Upper lobe of right lung (tissue), 1 donor: ENCODE results near the gene C16orf54. TPM values are rescaled to one million over a fixed set of nuclear protein-coding genes. Genes with fewer than 3 reads are reported as not detected.
"Not testable (repeated sequence)": the region's sequence is repeated elsewhere in the genome, so short reads cannot be mapped to it uniquely, and the experiment has no call there.

ENCODE experiments used
- ATAC-seq: fragments of 200-7000 bp; cut with Tn5 transposase; one replicate; pipeline ENCODE4 v1.9.1; 2020; ENCODE audit warnings: mild to moderate bottlenecking, moderate library complexity
- DNase-seq: peaks from one replicate; pipeline ENCODE4 v3.0.0-alpha.2; 2020
- H3K27ac ChIP-seq: fragments of 200-600 bp; one replicate; pipeline ENCODE4 v1.8.0; 2022
- H3K27me3 ChIP-seq: fragments of 200-600 bp; one replicate; pipeline ENCODE4 v1.8.0; 2022; ENCODE audit warnings: mild to moderate bottlenecking
- H3K36me3 ChIP-seq: fragments of 200-600 bp; one replicate; pipeline ENCODE4 v1.8.0; 2022
- H3K4me1 ChIP-seq: fragments of 200-600 bp; one replicate; pipeline ENCODE4 v1.8.0; 2022
- H3K4me3 ChIP-seq: fragments of 200-600 bp; one replicate; pipeline ENCODE4 v1.8.0; 2022; ENCODE audit warnings: mild to moderate bottlenecking
- H3K9me3 ChIP-seq: fragments of 200-600 bp; one replicate; pipeline ENCODE4 v1.8.0; 2022
- intact Hi-C: fragments of 100-400 bp; cut with DNase I; formaldehyde crosslinking; loops from one replicate; pipeline ENCODE4 v1.11.0; 2022
- long read RNA-seq: library from polyadenylated mRNA; unstranded; transcript quantifications from one replicate; pipeline ENCODE4 v2.0.0, GENCODE V29; 2021
- total RNA-seq: library from RNA; stranded (reverse); fragmentation: NEBNext Ultra II Directional; extraction: Animal tissue kit (Norgen Biotek cat#: 25700); gene quantifications from one replicate; pipeline ENCODE4 v1.2.1, GENCODE V29; 2021
- TF ChIP-seq, protein P1 (sequence below): fragments of 200-600 bp; IDR thresholded peaks from one replicate; pipeline ENCODE4 v1.8.0; 2022; ENCODE audit warnings: antibody characterized with exemption
- donor health status: DM: no; HTN: yes; CAD: no; lungs with severe emphysema.

The C16orf54 gene, protein sequence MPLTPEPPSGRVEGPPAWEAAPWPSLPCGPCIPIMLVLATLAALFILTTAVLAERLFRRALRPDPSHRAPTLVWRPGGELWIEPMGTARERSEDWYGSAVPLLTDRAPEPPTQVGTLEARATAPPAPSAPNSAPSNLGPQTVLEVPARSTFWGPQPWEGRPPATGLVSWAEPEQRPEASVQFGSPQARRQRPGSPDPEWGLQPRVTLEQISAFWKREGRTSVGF
- total RNA-seq, result 7.3 TPM
- long read RNA-seq, transcript C16orf54-201 (2 exons, 2,585 nt), result major isoform, 14 of 14 reads
- long read RNA-seq, partial matches to known transcripts, result 0 of 14 reads
- long read RNA-seq, other reads (novel, unspliced or antisense), result 0 of 14 reads

DNA sequence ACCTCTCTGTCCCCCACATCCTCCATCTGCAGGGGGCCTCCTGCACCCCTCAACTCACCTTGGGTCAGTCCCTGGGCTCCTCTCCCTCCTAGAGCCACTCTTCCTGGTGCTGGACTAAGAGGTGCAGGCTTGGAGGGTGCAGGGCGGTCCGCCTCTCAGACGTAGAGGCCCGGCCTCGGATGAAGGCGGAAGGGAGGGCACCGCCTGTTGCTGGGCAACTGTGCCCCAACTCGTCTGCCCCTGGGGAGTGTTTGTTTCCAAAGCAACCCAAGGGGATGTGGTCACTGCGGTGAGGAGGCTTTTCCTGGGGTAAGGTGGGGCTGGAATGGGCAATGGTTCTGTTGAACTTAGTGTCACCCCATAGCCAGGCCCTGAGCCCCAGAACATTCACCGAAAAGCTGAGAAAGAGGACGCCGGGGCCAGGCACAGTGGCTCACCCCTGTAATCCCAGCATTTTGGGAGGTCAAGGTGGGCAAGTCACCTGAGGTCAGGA is at the start of gene C16orf54:
Gene C16orf54 (minus strand): TSS at position 138 of the 493 bp plus-strand sequence. CDS start 1,039 bp downstream, outside the sequence.
- H3K4me3 ChIP-seq, result peak within 1 kb of the TSS; percentile 53

DNA sequence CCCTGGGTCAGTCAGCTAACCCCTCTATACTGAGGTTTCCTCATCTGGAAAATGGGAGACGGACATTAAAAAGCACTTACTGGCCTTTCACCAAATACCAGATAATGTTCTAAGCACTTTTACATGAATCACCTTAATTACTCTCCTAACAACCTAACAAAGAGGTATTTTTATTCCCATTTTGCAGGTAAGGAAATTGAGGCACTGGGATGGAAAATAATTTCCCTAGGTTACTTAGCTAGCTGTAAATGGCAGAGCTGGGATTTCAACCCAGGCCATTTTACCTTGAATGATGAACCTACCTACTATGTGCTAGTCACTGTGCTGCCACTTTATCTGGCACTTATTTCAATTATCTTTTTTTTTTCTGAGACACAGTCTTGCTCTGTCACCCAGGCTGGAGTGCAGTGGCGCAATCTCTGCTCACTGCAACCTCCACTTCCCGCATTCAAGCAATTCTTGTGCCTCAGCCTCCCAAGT is 48.5 kb upstream of the C16orf54 start:
- no peak for ATAC-seq
- Histone ChIP-seq H3K27me3 (no peaks in the 10 kb centered on the region), H3K27ac (no peak overlapping the region), H3K4me3 (no peak overlapping the region), H3K9me3 (no peaks in the 10 kb centered on the region), H3K36me3 (peaks cover 23% of the 10 kb centered on the region), H3K4me1 (peaks cover 14% of the 10 kb centered on the region)
- no peak for DNase-seq
- intact Hi-C loops, result no loop called here
- TF ChIP-seq, protein P1, sequence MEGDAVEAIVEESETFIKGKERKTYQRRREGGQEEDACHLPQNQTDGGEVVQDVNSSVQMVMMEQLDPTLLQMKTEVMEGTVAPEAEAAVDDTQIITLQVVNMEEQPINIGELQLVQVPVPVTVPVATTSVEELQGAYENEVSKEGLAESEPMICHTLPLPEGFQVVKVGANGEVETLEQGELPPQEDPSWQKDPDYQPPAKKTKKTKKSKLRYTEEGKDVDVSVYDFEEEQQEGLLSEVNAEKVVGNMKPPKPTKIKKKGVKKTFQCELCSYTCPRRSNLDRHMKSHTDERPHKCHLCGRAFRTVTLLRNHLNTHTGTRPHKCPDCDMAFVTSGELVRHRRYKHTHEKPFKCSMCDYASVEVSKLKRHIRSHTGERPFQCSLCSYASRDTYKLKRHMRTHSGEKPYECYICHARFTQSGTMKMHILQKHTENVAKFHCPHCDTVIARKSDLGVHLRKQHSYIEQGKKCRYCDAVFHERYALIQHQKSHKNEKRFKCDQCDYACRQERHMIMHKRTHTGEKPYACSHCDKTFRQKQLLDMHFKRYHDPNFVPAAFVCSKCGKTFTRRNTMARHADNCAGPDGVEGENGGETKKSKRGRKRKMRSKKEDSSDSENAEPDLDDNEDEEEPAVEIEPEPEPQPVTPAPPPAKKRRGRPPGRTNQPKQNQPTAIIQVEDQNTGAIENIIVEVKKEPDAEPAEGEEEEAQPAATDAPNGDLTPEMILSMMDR, result no peak

More for the DNA sequence above, at the start of gene C16orf54:
- no peaks in the 10 kb centered on the region for H3K4me1 ChIP-seq
- H3K27me3 ChIP-seq, result no peaks in the 10 kb centered on the region
- TF ChIP-seq, protein P1, result no peak
- intact Hi-C loops, result no loop called here
- DNase-seq (peak; percentile 91), ATAC-seq (peak; percentile 95)
- H3K9me3 ChIP-seq, result no peaks in the 10 kb centered on the region
- H3K27ac ChIP-seq, result peak within 1 kb of the TSS; percentile 80
- H3K36me3 ChIP-seq, result no peaks in the 10 kb centered on the region

DNA sequence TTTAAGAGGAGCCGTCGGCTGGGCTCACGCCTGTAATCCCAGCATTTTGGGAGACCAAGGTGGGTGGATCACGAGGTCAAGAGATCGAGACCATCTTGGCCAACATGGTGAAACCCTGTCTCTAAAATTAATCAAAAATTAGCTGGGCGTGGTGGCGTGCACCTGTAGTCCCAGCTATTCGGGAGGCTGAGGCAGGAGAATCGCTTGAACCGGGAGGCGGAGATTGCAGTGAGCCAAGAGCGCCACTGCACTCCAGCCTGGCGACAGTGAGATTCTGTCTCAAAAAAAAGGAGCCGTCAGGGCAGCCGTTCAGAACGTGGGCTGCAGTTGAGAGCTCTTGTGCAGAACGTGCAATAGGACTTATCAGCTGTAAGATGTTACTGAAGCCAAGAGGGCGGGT is 47.4 kb upstream of the C16orf54 start:
- H3K27me3 ChIP-seq, intact Hi-C loops, H3K27ac ChIP-seq, ATAC-seq, H3K4me3 ChIP-seq, DNase-seq, H3K9me3 ChIP-seq: not testable (repeated sequence)
- Histone ChIP-seq H3K36me3 (peaks cover 13% of the 10 kb centered on the region), H3K4me1 (peaks cover 14% of the 10 kb centered on the region)

DNA sequence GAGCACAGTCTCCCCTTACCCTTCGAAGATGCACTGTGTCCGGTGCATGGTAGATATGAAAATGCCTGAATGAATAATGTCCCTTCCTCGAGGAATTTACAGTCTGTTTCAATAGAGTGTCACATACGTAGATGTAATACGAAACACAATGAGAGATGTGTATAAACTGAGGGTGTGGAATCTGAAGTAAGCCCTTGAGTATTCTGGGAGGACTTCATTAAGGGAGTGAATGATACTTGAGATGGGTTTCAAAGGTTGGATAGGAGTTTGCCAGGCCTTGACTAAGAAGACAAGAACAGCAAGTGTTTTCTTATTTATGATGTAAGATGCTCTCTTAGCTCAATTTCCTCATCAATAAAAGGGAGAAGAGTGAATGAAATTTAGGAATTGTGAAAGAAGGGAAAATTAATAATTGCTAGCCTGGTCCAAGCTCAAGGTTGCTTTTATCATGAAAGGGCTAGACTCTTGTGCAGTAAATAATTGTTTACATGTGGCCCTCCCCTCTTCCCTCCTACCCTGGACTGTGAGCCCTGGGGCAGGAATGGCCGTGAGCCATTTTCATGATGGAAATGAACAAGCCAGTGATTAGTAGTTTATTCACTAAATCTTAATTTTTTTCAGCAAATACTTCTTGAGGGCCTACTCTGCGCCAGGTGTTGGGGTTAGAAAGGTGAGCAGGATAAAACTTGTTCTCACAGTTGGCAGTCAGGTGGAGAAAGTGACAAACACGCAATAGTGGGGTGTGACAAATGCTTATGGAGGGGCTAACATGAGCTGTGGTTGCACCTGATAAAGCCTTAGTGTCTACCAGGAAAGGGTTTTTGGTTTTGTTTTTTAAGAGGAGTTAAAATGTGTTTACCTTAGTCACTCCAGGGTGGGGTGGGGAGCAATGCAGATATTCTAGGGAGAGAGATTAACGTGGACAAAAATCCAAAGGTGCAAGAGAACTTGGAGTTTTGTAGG is 46.3 kb upstream of the C16orf54 start:
- no peak for DNase-seq
- ATAC-seq, result no peak
- TF ChIP-seq, protein P1, result no peak

DNA sequence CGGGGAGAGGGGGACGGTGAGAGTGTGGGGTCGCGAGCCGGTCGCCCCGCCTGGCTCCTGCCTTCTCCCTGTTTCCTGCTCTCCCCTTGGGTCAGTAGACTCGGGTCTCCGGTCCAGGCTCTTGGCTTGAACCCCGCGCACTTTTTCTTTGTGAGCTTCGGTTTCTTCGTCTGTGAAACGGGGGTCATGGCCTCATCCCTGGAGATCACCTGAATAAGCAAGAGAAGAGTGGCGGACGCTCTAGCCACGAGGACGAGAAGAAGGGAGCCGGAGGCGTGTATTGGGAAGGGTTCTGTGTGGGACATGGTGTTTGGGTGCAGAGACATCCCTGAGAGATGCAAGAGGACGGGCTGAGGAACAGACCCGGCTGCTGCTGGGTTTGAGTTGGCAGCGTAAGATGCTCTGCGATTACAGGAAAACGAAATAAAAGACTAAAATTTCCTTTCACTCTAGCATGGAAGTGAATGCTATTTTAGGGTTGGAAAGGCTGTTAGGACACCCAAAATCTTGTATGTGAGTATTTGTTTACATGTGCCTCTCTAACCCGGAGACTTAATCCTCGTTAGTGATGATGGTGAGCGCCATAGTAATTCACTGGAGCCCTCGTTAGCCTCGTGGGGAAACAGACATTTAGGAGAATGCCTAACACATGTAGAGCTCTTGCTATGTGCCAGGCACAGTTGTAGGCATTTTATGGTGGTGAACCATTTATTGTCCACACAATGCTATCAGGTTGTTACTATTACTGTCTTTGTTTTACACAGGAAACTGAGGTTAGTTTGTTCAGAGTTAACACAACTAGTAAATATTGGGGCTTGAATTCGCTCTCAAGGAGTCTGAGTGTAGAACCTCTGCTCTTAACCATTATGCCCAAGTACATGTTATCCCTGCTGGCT is 45.4 kb upstream of the C16orf54 start:
- peak overlapping the region; percentile 93 for H3K4me3 ChIP-seq
- DNase-seq (no peak), ATAC-seq (no peak)
- H3K36me3 ChIP-seq, result no peaks in the 10 kb centered on the region
- peak overlapping the region; percentile 92 for H3K27ac ChIP-seq
- no peaks in the 10 kb centered on the region for H3K9me3 ChIP-seq
- intact Hi-C loops, result no loop called here
- H3K4me1 ChIP-seq, result peaks cover 14% of the 10 kb centered on the region
- TF ChIP-seq, protein P1, result no peak
- no peaks in the 10 kb centered on the region for H3K27me3 ChIP-seq

More for the DNA sequence above, 46.3 kb upstream of the C16orf54 start:
- no peak overlapping the region for H3K4me3 ChIP-seq
- H3K36me3 ChIP-seq, result peaks cover 4% of the 10 kb centered on the region
- intact Hi-C loops, result no loop called here
- no peak overlapping the region for H3K27ac ChIP-seq
- H3K9me3 ChIP-seq, result no peaks in the 10 kb centered on the region
- H3K27me3 ChIP-seq, result no peaks in the 10 kb centered on the region
- H3K4me1 ChIP-seq, result peaks cover 14% of the 10 kb centered on the region
